GM10847 (cell line): ENCODE data around the gene GOLGA8G.
"Not testable (repeated sequence)": the region's sequence is repeated elsewhere in the genome, so short reads cannot be mapped to it uniquely, and the experiment has no call there.

Source experiments
- POLR2A ChIP-seq: IDR thresholded peaks from 2 replicates; pipeline ENCODE4 v1.6.1; 2011; ENCODE audit not compliant: insufficient read length; ENCODE audit errors: extremely low read depth

GOLGA8G gene

GRCh38 chr15:28532954-28533353, at the start of gene GOLGA8G:
GOLGA8G (minus strand) TSS chr15:28532971; CDS start chr15:28532909, 62 bp downstream.
- TF ChIP-seq POLR2A, result not testable (repeated sequence)

GRCh38 chr15:28553268-28553667, 20.5 kb upstream of the GOLGA8G start, which contains the start of gene GOLGA6L25:
GOLGA6L25 (plus strand) TSS chr15:28553568; CDS start chr15:28553629, 61 bp downstream.
- TF ChIP-seq POLR2A, result not testable (repeated sequence)
